Neural cell (in vitro differentiated cells): Measurements from ENCODE around the gene ASS1.

Experiments
- CTCF ChIP-seq: fragments of 450-650 bp; IDR thresholded peaks from 2 replicates; pipeline ENCODE4 v1.5.1; 2014; ENCODE audit warnings: antibody characterized with exemption, mild to moderate bottlenecking, moderate library complexity; ENCODE audit not compliant: poor library complexity, severe bottlenecking
- EP300 ChIP-seq: fragments of 450-650 bp; conservative IDR thresholded peaks from 2 replicates; pipeline ENCODE4 v1.6.1; 2014; ENCODE audit warnings: antibody characterized with exemption, mild to moderate bottlenecking, moderate library complexity; ENCODE audit not compliant: poor library complexity, severe bottlenecking
- EZH2 ChIP-seq: fragments of 200-600, 300-800 bp; shearing (Covaris generic), sonication (generic); IDR thresholded peaks from 2 replicates; pipeline ENCODE4 v1.6.1; 2014; ENCODE audit warnings: antibody characterized with exemption, low read length, borderline replicate concordance, mild to moderate bottlenecking; ENCODE audit not compliant: insufficient read depth, poor library complexity, severe bottlenecking
- MXI1 ChIP-seq: fragments of 450-650 bp; conservative IDR thresholded peaks from 2 replicates; pipeline ENCODE4 v1.6.1; 2014; ENCODE audit warnings: antibody characterized with exemption, mild to moderate bottlenecking; ENCODE audit not compliant: poor library complexity, severe bottlenecking
- POLR2AphosphoS5 ChIP-seq: IDR thresholded peaks from 2 replicates; pipeline ENCODE4 v1.6.1; 2012
- RAD21 ChIP-seq: fragments of 450-650 bp; conservative IDR thresholded peaks from 2 replicates; pipeline ENCODE4 v1.6.1; 2014; ENCODE audit warnings: antibody characterized with exemption, mild to moderate bottlenecking, moderate library complexity
- REST ChIP-seq: IDR thresholded peaks from 2 replicates; pipeline ENCODE4 v1.6.1; 2012; ENCODE audit warnings: borderline replicate concordance
- SMC3 ChIP-seq: fragments of 450-650 bp; conservative IDR thresholded peaks from 2 replicates; pipeline ENCODE4 v1.6.1; 2014; ENCODE audit warnings: antibody characterized with exemption, mild to moderate bottlenecking, moderate library complexity; ENCODE audit not compliant: poor library complexity
- TAF1 ChIP-seq: IDR thresholded peaks from 2 replicates; pipeline ENCODE4 v1.6.1; 2012; ENCODE audit warnings: low read depth

GRCh38 chr9:130519927-130520326 is 75.2 kb downstream of the ASS1 start:
- no peak for TF ChIP-seq CTCF
- no peak for TF ChIP-seq REST
- no peak for TF ChIP-seq EP300
- TF ChIP-seq TAF1: no peak
- no peak for TF ChIP-seq EZH2
- TF ChIP-seq SMC3: no peak
- TF ChIP-seq POLR2AphosphoS5: no peak
- TF ChIP-seq RAD21: no peak
- no peak for TF ChIP-seq MXI1
